HL-60 (cell line): ENCODE results near the gene ZBTB45.
"Not testable (repeated sequence)": the region's sequence is repeated elsewhere in the genome, so short reads cannot be mapped to it uniquely, and the experiment has no call there.

Experiments
- DNase-seq, 2 experiments: peaks; one replicate each; pipeline ENCODE4 v3.0.0-alpha.2; 2010 to 2020; ENCODE audit warnings: low read depth in 1 of 2, low spot score in 1 of 2
- H3K27ac ChIP-seq: fragments of 250-450 bp; sonication (Bioruptor Pico); replicated peaks from 2 replicates; pipeline ENCODE4 v1.5.1; 2020; ENCODE audit warnings: mild to moderate bottlenecking, moderate library complexity
- H3K27me3 ChIP-seq: fragments of 250-450 bp; sonication (Bioruptor Pico); 2 replicates; pipeline ENCODE4 v1.5.1; 2021; ENCODE audit warnings: mild to moderate bottlenecking, moderate library complexity; ENCODE audit not compliant: insufficient read depth, poor library complexity, severe bottlenecking
- H3K4me3 ChIP-seq: replicated peaks from 2 replicates; pipeline ENCODE4 v1.5.1; 2011; ENCODE audit warnings: mild to moderate bottlenecking, control low read depth, low read length; ENCODE audit not compliant: insufficient read depth
- CTCF ChIP-seq: IDR thresholded peaks from one replicate; pipeline ENCODE4 v1.5.1; 2011; ENCODE audit warnings: low read length, control low read depth, inconsistent platforms; ENCODE audit not compliant: insufficient read depth
- GABPA ChIP-seq: IDR thresholded peaks from 2 replicates; pipeline ENCODE4 v1.6.1; 2012; ENCODE audit warnings: low read depth
- POLR2AphosphoS5 ChIP-seq: IDR thresholded peaks from 2 replicates; pipeline ENCODE4 v1.6.1; 2012; ENCODE audit warnings: low read depth
- REST ChIP-seq: IDR thresholded peaks from 2 replicates; pipeline ENCODE4 v1.6.1; 2012; ENCODE audit warnings: low read depth; ENCODE audit not compliant: insufficient replicate concordance
- SPI1 ChIP-seq: IDR thresholded peaks from 2 replicates; pipeline ENCODE4 v1.6.1; 2012; ENCODE audit warnings: low read depth, mild to moderate bottlenecking, borderline replicate concordance

ZBTB45 gene

DNA sequence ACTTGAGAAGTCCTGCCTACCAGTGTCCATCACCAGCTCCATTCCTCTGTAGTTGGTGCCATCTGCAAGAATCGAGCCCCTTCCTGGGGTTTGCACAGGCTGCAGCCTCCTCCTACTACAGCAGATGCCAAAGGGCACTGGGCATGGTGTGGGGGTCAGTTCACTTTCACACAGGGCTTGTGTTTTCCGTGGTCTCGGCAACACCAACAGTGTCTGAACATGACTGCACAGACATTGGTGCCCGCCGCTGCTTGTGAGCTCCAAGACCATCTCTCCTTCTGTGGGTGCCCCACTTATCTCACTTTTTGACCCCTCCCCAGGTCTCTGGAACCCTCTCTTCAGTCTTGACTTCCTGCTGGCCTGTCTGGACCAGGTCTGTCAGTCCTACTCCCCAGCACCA lies 28.2 kb downstream of the ZBTB45 start:
- TF ChIP-seq POLR2AphosphoS5 (no peak), GABPA (no peak), CTCF (no peak), REST (no peak), SPI1 (no peak)
- Histone ChIP-seq H3K27ac (no peak overlapping the region), H3K27me3 (no peaks in the 10 kb centered on the region), H3K4me3 (no peak overlapping the region)
- no peak for DNase-seq

DNA sequence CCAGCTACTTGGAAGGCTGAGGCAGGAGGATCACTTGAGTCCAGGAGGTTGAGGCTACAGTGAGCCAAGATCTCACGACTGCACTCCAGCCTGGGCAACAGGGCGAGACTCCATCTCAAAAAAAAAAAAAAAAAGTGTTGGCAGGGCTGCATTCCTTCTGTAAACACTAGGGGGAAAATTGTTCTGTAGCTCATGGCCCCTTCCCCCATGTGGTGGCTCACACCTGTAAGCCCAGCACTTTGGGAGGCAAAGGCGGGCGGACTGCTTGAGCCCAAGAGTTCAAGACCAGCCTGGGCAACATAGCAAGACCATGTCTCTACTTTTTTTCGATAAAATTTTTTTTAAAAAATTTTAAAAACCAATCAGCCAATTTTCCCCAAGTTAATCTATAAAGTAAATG lies 35.3 kb downstream of the ZBTB45 start:
- H3K27me3 ChIP-seq, H3K4me3 ChIP-seq, DNase-seq, H3K27ac ChIP-seq: not testable (repeated sequence)

- TF ChIP-seq SPI1 (no peak), REST (no peak), CTCF (no peak), POLR2AphosphoS5 (no peak), GABPA (no peak)
- H3K27ac ChIP-seq, result no peak overlapping the region
- no peak overlapping the region for H3K4me3 ChIP-seq
- no peak for DNase-seq
- H3K27me3 ChIP-seq, result no peaks in the 10 kb centered on the region
These were observed 35.8 kb downstream of the ZBTB45 start for GRCh38 chr19:58483776-58484175.

DNA sequence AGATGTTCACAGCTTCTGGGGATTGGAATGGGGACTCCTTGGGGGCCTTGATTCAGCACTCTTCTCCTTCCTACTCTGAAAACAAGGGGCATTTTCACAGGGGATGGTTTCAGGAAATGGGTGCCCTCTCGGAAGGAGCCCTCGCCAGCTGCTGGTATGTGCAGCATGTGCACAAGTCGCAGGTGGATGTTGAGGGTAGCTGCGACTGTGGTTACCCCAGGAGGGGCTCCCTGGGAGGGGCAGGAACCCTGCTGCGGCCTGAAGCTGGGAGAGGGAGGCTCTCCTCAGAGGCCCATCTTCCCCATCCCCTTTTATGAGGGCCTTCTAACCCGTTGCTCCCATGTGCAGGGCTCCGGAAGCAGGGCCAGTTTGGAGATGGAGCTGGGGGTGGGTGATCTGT lies 37.2 kb downstream of the ZBTB45 start:
- Histone ChIP-seq H3K27ac (no peak overlapping the region), H3K4me3 (no peak overlapping the region), H3K27me3 (no peaks in the 10 kb centered on the region)
- no peak for DNase-seq
- no peak for TF ChIP-seq POLR2AphosphoS5
- no peak for TF ChIP-seq REST
- TF ChIP-seq CTCF, result no peak
- no peak for TF ChIP-seq GABPA
- TF ChIP-seq SPI1, result no peak
